NCI-H2196 treated with DMSO at 0.1 percent for 48 hours (cell line): ENCODE measurements around the gene SYNPR.

Source experiments
- DNase-seq: peaks from one replicate; lab custom pipeline; 2025; ENCODE audit not compliant: unreplicated experiment; lab: John Stamatoyannopoulos, UW

Gene SYNPR

GRCh38 chr3:63523100-63523499, 245.0 kb downstream of the SYNPR start:
- DNase-seq, result no peak

GRCh38 chr3:63528325-63529000, 250.4 kb downstream of the SYNPR start:
- DNase-seq, result no peak

- no peak for DNase-seq
Measured at GRCh38 chr3:63532521-63532920, 254.4 kb downstream of the SYNPR start.

- DNase-seq, result no peak
Measured at GRCh38 chr3:63538919-63539318, 260.8 kb downstream of the SYNPR start.

GRCh38 chr3:63555767-63556166, 277.7 kb downstream of the SYNPR start:
- no peak for DNase-seq

- no peak for DNase-seq
Measured at GRCh38 chr3:63556401-63556800, 278.3 kb downstream of the SYNPR start.

GRCh38 chr3:63557912-63558311, 279.8 kb downstream of the SYNPR start:
- DNase-seq, result no peak

GRCh38 chr3:63559884-63560283, 281.8 kb downstream of the SYNPR start:
- DNase-seq, result no peak

GRCh38 chr3:63561879-63562278, 283.8 kb downstream of the SYNPR start:
- no peak for DNase-seq

GRCh38 chr3:63562323-63562722, 284.2 kb downstream of the SYNPR start:
- no peak for DNase-seq

GRCh38 chr3:63563572-63563971, 285.5 kb downstream of the SYNPR start:
- no peak for DNase-seq

- DNase-seq, result no peak
Measured at GRCh38 chr3:63565220-63565619, 287.1 kb downstream of the SYNPR start.

GRCh38 chr3:63571682-63572081, 293.6 kb downstream of the SYNPR start:
- no peak for DNase-seq

- no peak for DNase-seq
Measured at GRCh38 chr3:63576846-63577245, 298.7 kb downstream of the SYNPR start.

- DNase-seq, result no peak
Measured at GRCh38 chr3:63578858-63579257, 300.8 kb downstream of the SYNPR start.

- no peak for DNase-seq
Measured at GRCh38 chr3:63580151-63580550, 302.0 kb downstream of the SYNPR start.

- no peak for DNase-seq
Measured at GRCh38 chr3:63582943-63583500, 304.9 kb downstream of the SYNPR start.

GRCh38 chr3:63584681-63585080, 306.6 kb downstream of the SYNPR start:
- DNase-seq, result no peak

GRCh38 chr3:63585927-63586326, 307.8 kb downstream of the SYNPR start:
- no peak for DNase-seq

- no peak for DNase-seq
Measured at GRCh38 chr3:63588895-63589294, 310.8 kb downstream of the SYNPR start.

- DNase-seq, result no peak
Measured at GRCh38 chr3:63593779-63594178, 315.7 kb downstream of the SYNPR start.

- no peak for DNase-seq
Measured at GRCh38 chr3:63595221-63595620, 317.1 kb downstream of the SYNPR start.

GRCh38 chr3:63597019-63597418, 318.9 kb downstream of the SYNPR start:
- no peak for DNase-seq
